Measurements from ENCODE around the gene ATP2B2. TPM values are rescaled to one million over a fixed set of nuclear protein-coding genes. Genes with fewer than 3 reads are reported as not detected.
"Not testable (repeated sequence)": the region's sequence is repeated elsewhere in the genome, so short reads cannot be mapped to it uniquely, and the experiment has no call there.

Gene ATP2B2
- 0.53 TPM for polyA plus RNA-seq (2012; ENCODE audit: insufficient read depth, insufficient read length)

- no peak for DNase-seq (ENCODE audit: low read depth, low spot score)
Observed at GRCh38 chr3:10505050-10505790, at the start of gene ATP2B2. Gene ATP2B2, minus strand, starts transcription at chr3:10505586. Its CDS starts 56,043 bp downstream, at chr3:10449543.

DNA sequence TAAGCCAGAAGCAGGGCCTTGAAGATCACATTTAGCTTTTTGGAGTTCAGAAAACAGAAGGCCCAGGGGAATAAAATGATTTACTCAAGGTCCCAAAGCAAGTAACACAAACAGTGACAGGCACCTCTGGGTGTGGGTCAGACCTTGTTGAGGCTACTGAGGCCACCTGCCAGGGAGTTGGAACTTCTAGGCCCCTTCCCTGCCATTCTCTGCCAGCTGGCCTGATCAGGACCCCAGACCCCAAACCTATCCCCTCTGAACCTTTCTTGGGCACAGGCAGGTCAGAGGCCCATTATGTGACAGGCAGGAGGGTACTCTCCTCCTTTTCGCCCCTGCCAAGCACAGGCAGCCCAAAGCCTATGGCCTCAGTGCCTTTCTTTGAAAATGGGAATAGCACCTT lies 49.4 kb upstream of the ATP2B2 start:
- DNase-seq (ENCODE audit: low read depth, low spot score) = no peak
- H3K4me3 ChIP-seq (ENCODE audit: low read length) = no peak overlapping the region

More at GRCh38 chr3:10505050-10505790, at the start of gene ATP2B2:
- no peak within 1 kb of the TSS for H3K4me3 ChIP-seq (ENCODE audit: low read length)

GRCh38 chr3:10554236-10554611 lies 48.8 kb upstream of the ATP2B2 start:
- no peak overlapping the region for H3K4me3 ChIP-seq (ENCODE audit: low read length)
- no peak for DNase-seq (ENCODE audit: low read depth, low spot score)

GRCh38 chr3:10553591-10554235 lies 48.3 kb upstream of the ATP2B2 start:
- DNase-seq (ENCODE audit: low read depth, low spot score) = no peak
- H3K4me3 ChIP-seq (ENCODE audit: low read length) = no peak overlapping the region

- peak overlapping the region; percentile 31 for H3K4me3 ChIP-seq (ENCODE audit: low read length)
- peak; percentile 42 for DNase-seq (ENCODE audit: low read depth, low spot score)
Observed at GRCh38 chr3:10552631-10552943, 47.2 kb upstream of the ATP2B2 start.

- H3K4me3 ChIP-seq (ENCODE audit: low read length) = peak overlapping the region; percentile 31
- peak; percentile 65 for DNase-seq (ENCODE audit: low read depth, low spot score)
Observed at GRCh38 chr3:10551821-10552630, 46.6 kb upstream of the ATP2B2 start.

GRCh38 chr3:10551139-10551538 lies 45.8 kb upstream of the ATP2B2 start:
- DNase-seq (ENCODE audit: low read depth, low spot score) = no peak
- H3K4me3 ChIP-seq (ENCODE audit: low read length) = no peak overlapping the region

DNA sequence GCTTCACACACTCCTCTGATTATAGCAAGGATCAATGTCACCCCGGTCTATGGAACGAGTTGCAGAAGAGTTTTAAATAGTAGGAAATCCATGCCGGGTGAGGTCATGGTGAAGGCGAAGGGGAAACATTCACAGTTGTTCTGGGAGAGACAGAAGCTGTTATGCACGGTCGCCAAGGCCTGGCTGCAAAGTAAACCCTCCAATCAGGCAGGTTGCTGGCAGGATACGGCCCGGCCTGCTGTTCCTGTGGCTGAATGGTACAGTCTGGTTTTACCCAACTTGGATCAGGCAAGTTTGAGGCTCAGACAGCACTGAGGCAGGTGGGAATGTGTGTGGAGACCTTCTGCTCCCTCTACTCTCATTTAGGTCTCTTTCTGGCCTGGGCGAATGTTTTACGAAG lies 45.3 kb upstream of the ATP2B2 start:
- no peak for DNase-seq (ENCODE audit: low read depth, low spot score)
- H3K4me3 ChIP-seq (ENCODE audit: low read length) = no peak overlapping the region

DNA sequence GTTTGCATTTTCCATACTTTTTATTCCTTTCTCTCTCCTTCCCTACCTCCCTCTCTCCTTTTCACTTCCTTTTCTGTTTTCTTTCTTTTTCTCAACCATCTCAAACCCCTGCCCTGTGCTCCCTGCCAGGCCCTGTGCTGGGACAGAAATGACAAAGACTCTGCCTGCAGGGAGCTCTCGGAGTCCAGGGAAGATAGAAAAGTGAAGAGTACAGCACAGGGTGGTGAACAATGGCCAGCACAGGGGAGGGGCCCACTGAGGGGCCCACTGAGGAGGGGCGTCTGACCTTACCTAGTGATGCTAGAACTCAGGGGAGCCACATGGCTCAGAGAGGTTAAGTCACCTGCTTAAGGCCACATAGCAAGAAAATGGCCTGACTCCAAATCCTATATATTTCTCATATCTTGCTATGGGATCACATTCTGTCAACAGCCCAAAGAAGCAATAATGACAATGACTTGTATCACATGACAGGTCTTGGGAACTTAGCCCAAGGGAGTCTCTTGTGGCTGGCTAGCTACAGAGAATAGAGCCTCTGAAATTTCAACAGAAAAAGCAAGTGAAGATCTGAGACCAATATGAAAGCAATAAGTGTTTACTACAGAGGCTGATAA lies 44.3 kb upstream of the ATP2B2 start:
- H3K4me3 ChIP-seq (ENCODE audit: low read length) = no peak overlapping the region
- DNase-seq (ENCODE audit: low read depth, low spot score) = no peak

DNA sequence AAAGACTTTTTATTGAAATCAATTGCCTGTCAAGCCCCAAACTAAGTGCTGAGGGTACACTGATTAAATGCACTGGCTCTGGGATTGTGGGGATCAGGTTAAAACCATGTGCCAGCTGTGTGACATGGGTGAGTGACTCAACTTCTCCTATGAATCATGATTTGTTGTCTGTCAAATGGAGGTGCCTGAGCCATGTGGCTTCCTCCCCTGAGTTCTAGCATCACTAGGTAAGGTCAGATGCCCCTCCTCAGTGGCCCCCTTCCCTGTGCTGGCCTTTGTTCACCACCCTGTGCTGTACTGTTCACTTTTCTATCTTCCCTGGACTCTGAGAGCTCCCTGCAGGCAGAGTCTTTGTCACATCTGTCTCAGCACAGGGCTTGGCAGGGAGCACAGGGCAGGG lies 43.6 kb upstream of the ATP2B2 start:
- DNase-seq (ENCODE audit: low read depth, low spot score) = no peak
- H3K4me3 ChIP-seq (ENCODE audit: low read length) = no peak overlapping the region

- H3K4me3 ChIP-seq (ENCODE audit: low read length) = no peak overlapping the region
- DNase-seq (ENCODE audit: low read depth, low spot score) = peak; percentile 84
Observed at GRCh38 chr3:10547841-10548783, 42.7 kb upstream of the ATP2B2 start.

DNA sequence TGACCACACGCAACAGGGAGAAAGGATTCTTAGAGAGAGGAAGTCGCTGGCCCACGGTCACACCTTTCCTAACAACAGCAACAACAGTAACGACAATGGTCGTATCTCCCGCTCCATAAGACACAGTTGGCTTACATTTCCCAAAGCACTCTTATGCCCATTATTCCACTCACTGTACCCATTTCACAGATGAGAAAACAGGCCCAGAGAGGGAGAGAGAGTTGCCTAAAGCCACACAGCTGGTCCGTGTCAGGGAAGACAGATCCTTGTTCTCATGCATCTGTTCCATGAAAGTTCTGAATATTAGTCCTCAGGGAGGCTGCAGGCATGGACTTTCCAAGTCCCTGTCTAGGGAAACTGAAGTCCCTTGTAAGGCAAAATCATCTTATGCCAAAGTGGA lies 42.0 kb upstream of the ATP2B2 start:
- no peak overlapping the region for H3K4me3 ChIP-seq (ENCODE audit: low read length)
- no peak for DNase-seq (ENCODE audit: low read depth, low spot score)

DNA sequence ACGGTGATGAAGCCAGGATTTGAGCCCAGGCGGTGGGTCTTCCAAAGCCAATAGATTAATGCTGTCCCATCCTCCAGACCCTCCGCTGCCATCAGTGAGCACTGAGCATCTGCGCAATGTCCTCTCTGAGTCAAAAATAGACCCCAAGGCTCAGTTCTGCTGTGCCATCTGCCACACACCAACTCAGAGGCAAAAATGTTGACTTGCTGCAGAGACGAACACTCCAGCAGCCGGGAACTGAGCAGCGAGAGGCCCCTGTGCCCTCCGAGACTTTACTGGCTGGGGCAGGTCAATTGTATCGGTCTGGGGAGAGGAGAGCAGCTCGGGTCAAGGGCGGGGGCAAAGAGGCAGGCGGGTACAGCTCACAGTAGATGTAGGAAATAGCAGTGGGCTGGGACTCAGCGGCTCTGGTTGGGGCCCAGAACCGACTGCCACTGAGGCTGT lies 41.5 kb upstream of the ATP2B2 start:
- no peak overlapping the region for H3K4me3 ChIP-seq (ENCODE audit: low read length)
- DNase-seq (ENCODE audit: low read depth, low spot score) = no peak

- DNase-seq (ENCODE audit: low read depth, low spot score) = no peak
Observed at GRCh38 chr3:10546181-10546624, 40.8 kb upstream of the ATP2B2 start.

DNA sequence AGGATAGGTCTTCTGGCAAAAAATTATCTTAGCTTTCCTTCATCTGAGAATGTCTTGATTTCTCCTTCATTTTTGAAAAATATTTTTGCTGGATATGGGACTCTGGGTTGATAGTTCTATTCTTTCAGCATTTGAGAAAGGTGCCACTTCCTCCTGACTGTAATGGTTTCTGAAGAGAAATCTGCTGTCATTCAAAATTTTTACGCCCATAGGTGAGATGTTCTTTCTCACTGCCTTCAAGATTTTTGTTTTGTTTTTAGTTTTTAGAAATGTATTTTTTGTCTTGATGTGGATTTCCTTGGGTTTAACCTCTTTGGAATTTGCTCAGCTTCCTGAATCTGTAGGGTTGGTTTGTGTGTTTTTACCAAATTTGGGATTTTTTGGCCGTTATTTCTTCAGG lies 37.1 kb upstream of the ATP2B2 start:
- H3K4me3 ChIP-seq (ENCODE audit: low read length) = no peak overlapping the region
- no peak for DNase-seq (ENCODE audit: low read depth, low spot score)

More at GRCh38 chr3:10546181-10546624, 40.8 kb upstream of the ATP2B2 start:
- H3K4me3 ChIP-seq (ENCODE audit: low read length) = no peak overlapping the region

- H3K4me3 ChIP-seq (ENCODE audit: low read length); DNase-seq (ENCODE audit: low read depth, low spot score): not testable (repeated sequence)
Observed at GRCh38 chr3:10540347-10540746, 35.0 kb upstream of the ATP2B2 start.

DNA sequence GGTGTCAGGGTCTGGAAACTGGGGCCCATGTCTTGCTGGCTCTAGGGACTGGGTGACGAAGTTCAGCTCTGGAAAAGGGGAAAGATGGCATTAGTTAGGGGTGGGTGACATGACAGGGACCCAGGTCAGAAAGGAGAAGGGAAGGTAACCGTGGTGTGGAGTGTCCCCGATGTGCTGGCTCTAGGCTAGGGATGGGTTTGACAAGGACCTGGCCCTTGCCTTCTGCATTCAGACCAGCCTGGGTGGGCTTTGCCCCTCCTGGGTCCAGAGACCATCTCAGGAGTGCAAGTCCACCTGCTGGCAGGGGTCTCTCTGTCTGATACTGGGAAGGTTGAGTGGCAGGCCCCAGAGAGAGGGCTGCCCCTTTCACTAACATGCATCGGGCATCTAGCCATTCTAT lies 28.7 kb upstream of the ATP2B2 start:
- no peak overlapping the region for H3K4me3 ChIP-seq (ENCODE audit: low read length)

GRCh38 chr3:10533737-10534023 lies 28.3 kb upstream of the ATP2B2 start:
- no peak overlapping the region for H3K4me3 ChIP-seq (ENCODE audit: low read length)
- DNase-seq (ENCODE audit: low read depth, low spot score) = no peak

More for the DNA sequence above, 28.7 kb upstream of the ATP2B2 start:
- DNase-seq (ENCODE audit: low read depth, low spot score) = no peak
